Keratinocyte (primary cell): ENCODE measurements around the gene RXRA.

Experiments
- EZH2 ChIP-seq: IDR thresholded peaks from one replicate; pipeline ENCODE4 v1.6.1; 2012; ENCODE audit warnings: inconsistent platforms, mild to moderate bottlenecking, low read length, moderate library complexity
- TF ChIP-seq, protein P1 (sequence below), 3 experiments: IDR thresholded peaks in 1 of 3; conservative IDR thresholded peaks in 1 of 3; optimal IDR thresholded peaks in 1 of 3; 2 replicates in 2 of 3; 3 replicates in 1 of 3; pipeline versions ENCODE3 to v1.5.1; 2011; ENCODE audit warnings: low read length in 3 of 3, mild to moderate bottlenecking in 3 of 3, moderate library complexity in 2 of 3, control low read depth in 1 of 3, inconsistent platforms in 1 of 3; ENCODE audit not compliant: insufficient read depth in 2 of 3; ENCODE audit errors: extremely low read depth in 1 of 3

DNA sequence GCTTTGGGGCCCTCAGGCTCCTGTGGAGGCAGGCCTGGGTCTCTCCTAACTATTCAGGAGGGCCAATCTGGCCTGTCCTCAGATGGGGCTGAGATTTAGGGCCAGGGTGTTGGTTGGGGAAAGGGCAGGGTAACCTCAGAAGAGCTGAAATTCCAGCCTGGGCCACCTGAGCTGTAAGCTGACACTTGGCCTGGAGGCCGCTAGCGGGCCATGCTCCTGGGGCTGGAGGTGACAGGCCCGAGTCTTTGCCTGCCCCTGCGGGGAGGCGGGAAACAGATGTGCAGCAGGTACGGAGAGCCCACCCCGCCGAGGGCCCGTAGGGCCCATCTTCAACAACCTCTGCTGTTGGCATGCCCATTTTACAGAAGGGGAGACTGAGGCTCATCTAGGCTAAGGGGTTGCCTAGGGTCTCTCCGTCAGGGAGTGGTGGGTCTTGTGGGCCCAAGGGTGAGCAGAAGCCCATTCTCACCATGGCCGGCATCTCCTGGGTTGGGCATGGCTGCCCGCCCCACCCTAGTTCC lies 69.5 kb downstream of the RXRA start:
- TF ChIP-seq, protein P1, sequence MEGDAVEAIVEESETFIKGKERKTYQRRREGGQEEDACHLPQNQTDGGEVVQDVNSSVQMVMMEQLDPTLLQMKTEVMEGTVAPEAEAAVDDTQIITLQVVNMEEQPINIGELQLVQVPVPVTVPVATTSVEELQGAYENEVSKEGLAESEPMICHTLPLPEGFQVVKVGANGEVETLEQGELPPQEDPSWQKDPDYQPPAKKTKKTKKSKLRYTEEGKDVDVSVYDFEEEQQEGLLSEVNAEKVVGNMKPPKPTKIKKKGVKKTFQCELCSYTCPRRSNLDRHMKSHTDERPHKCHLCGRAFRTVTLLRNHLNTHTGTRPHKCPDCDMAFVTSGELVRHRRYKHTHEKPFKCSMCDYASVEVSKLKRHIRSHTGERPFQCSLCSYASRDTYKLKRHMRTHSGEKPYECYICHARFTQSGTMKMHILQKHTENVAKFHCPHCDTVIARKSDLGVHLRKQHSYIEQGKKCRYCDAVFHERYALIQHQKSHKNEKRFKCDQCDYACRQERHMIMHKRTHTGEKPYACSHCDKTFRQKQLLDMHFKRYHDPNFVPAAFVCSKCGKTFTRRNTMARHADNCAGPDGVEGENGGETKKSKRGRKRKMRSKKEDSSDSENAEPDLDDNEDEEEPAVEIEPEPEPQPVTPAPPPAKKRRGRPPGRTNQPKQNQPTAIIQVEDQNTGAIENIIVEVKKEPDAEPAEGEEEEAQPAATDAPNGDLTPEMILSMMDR (optimal IDR thresholded peaks at IDR 0.05 in 1 of 3, IDR thresholded peaks at IDR 0.05 in 1 of 3, conservative IDR thresholded peaks at IDR 0.05 in 1 of 3; ENCODE audit: extremely low read depth in 1 of 3, insufficient read depth in 2 of 3, low read length in 3 of 3), result no peak
- no peak for TF ChIP-seq EZH2
